Ovary (tissue), 9 donors: ENCODE measurements around the gene OPN3. TPM values are rescaled to one million over a fixed set of nuclear protein-coding genes. Genes with fewer than 3 reads are reported as not detected.

ENCODE experiments used
- DNase-seq, 5 donors: peaks; one replicate each; pipeline ENCODE4 v3.0.0-alpha.2; 2019 to 2020
- H3K27ac ChIP-seq, 2 donors: fragments of 200-600 bp; one replicate each; pipeline versions ENCODE4 v1.5.1 to v1.8.0; 2019 to 2022
- H3K27me3 ChIP-seq: fragments of 200-600 bp; one replicate; pipeline ENCODE4 v1.8.0; 2022
- H3K36me3 ChIP-seq: fragments of 200-600 bp; sonication (generic); one replicate; pipeline ENCODE4 v1.5.1; 2019
- H3K4me1 ChIP-seq: one replicate; pipeline ENCODE4 v1.8.1; 2013; ENCODE audit warnings: mild to moderate bottlenecking, moderate library complexity; ENCODE audit not compliant: insufficient read depth
- H3K4me3 ChIP-seq: fragments of 200-600 bp; sonication (generic); one replicate; pipeline ENCODE4 v1.5.1; 2017
- H3K9me3 ChIP-seq, 2 donors: fragments of 200-600 bp in 1 of 2; sonication (generic) in 1 of 2; one replicate each; pipeline versions ENCODE4 v1.5.1 to v1.8.1; 2013 to 2019; ENCODE audit warnings: mild to moderate bottlenecking in 1 of 2, moderate library complexity in 1 of 2
- EP300 ChIP-seq: sonication (generic); formaldehyde crosslinking; IDR thresholded peaks from one replicate; pipeline ENCODE4 v1.6.1; 2017; ENCODE audit warnings: antibody characterized with exemption
- POLR2A ChIP-seq: fragments of 450-650 bp; IDR thresholded peaks from one replicate; pipeline ENCODE4 v1.6.1; 2017; ENCODE audit warnings: antibody characterized with exemption, mild to moderate bottlenecking, moderate library complexity
- WGBS, 3 donors: extraction: QIAGEN DNeasy Blood & Tissue Kit in 1 of 3; methylation state at CpG; one replicate each; pipeline versions ENCODE4 v1.1.5 to v1.1.7; 2013 to 2017; 5-methylcytosine and 5-hydroxymethylcytosine counted together
- intact Hi-C, 4 donors: fragments of 100-400 bp; cut with DNase I; formaldehyde crosslinking; loops; one replicate each; pipeline versions ENCODE4 v1.11.0 to v1.15.1; 2022 to 2023
- polyA plus RNA-seq, 2 donors: library from polyadenylated mRNA; stranded (reverse); fragments of 200-250 nt in 1 of 2; fragments of 350-450 nt in 1 of 2; fragmentation: Illumina TruSeq in 1 of 2; extraction: RNeasy Lipid Tissue Mini Kit (QIAGEN cat#74804) in 1 of 2; gene quantifications; one replicate each; pipeline ENCODE4 v1.2.3, GENCODE V29; 2013 to 2014
- total RNA-seq, 7 donors: library from RNA; depleted of rRNA in 2 of 7; stranded (reverse); fragments of >200 nt in 2 of 7; fragmentation: NEBNext Ultra II Directional in 3 of 7; extraction: Animal tissue kit (Norgen Biotek cat#: 25700) in 3 of 7; gene quantifications; one replicate each; pipeline versions ENCODE4 v1.1.0 to v1.2.4, GENCODE V29; 2016 to 2023
- TF ChIP-seq, protein P1 (sequence below), 3 donors: fragments of 450-650 bp in 2 of 3; fragments of 200-600 bp in 1 of 3; IDR thresholded peaks; one replicate each; pipeline versions ENCODE4 v1.5.1 to v1.8.0; 2016 to 2022; ENCODE audit warnings: antibody characterized with exemption in 3 of 3, mild to moderate bottlenecking in 1 of 3
- donor health status: DM: no; HTN: no; CAD: no; lungs with moderate emphysema.
- donor health status: DM: no; HTN: no; CAD: no.
- donor health status: Bipolar disorder and iron deficiency.
- donor health status: DM: yes; HTN: yes; CAD: no.
- donor health status: DM: no; HTN: no; CAD: no.
- donor health status: DM: yes; HTN: yes; CAD: no.

OPN3 gene
- total and polyA plus RNA-seq, 9 donors, result 5.3 to 30.3 (median 9.5) TPM

- no peak overlapping the region for H3K27ac ChIP-seq
Measured at GRCh38 chr1:241637046-241637590, 3.1 kb downstream of the OPN3 start.

GRCh38 chr1:241636291-241636690, 3.9 kb downstream of the OPN3 start:
- no peak for DNase-seq
- TF ChIP-seq EP300 (no peak), POLR2A (no peak)
- TF ChIP-seq, protein P1, sequence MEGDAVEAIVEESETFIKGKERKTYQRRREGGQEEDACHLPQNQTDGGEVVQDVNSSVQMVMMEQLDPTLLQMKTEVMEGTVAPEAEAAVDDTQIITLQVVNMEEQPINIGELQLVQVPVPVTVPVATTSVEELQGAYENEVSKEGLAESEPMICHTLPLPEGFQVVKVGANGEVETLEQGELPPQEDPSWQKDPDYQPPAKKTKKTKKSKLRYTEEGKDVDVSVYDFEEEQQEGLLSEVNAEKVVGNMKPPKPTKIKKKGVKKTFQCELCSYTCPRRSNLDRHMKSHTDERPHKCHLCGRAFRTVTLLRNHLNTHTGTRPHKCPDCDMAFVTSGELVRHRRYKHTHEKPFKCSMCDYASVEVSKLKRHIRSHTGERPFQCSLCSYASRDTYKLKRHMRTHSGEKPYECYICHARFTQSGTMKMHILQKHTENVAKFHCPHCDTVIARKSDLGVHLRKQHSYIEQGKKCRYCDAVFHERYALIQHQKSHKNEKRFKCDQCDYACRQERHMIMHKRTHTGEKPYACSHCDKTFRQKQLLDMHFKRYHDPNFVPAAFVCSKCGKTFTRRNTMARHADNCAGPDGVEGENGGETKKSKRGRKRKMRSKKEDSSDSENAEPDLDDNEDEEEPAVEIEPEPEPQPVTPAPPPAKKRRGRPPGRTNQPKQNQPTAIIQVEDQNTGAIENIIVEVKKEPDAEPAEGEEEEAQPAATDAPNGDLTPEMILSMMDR (IDR thresholded peaks at IDR 0.05), result no peak
- Histone ChIP-seq H3K36me3 (no peaks in the 10 kb centered on the region), H3K4me1 (peaks cover 6% of the 10 kb centered on the region), H3K27me3 (no peaks in the 10 kb centered on the region), H3K4me3 (no peak overlapping the region), H3K27ac (no peak overlapping the region), H3K9me3 (no peaks in the 10 kb centered on the region)
- intact Hi-C loops, result no loop called here
- 17 to 38% (median 29%) methylated on average over 1 of the region's 1 CpG for WGBS, 3 donors

More at GRCh38 chr1:241637046-241637590, 3.1 kb downstream of the OPN3 start:
- Histone ChIP-seq H3K4me1 (peaks cover 6% of the 10 kb centered on the region), H3K27me3 (no peaks in the 10 kb centered on the region), H3K4me3 (no peak overlapping the region), H3K9me3 (no peaks in the 10 kb centered on the region), H3K36me3 (no peaks in the 10 kb centered on the region)
- intact Hi-C loops, result no loop called here
- TF ChIP-seq EP300, result no peak
- no peak for TF ChIP-seq POLR2A
- TF ChIP-seq, protein P1 (IDR thresholded peaks at IDR 0.05), result no peak
- DNase-seq, result no peak

DNA sequence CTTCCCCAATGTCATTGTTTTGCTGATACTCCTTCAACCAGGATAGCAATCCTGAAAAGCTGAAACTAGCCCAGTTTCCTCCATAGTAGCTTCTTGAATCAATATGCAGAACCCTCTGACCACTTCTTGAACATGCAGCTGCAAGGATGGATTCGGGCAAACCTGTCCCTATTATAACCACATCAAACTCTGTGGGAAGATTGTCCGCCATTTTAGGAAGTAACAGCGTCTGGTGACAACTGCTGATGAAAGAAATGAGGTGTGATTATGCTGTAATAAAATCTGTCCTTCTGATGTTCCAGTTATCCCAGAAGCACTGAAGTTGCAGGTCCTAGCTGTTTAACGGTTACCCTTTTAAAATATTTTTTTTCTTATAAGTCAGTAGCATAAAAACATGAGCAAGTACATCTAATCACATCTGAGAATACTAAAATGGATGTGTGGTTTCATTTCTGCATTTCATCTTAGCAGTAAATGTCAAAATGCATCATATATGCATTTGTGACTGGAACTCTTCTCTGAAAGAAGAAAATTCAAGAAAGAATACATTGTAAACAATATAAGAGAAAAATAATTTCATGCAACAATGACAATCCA, 4.5 kb downstream of the OPN3 start:
- Histone ChIP-seq H3K27ac (no peak overlapping the region), H3K27me3 (no peaks in the 10 kb centered on the region), H3K36me3 (no peaks in the 10 kb centered on the region), H3K4me1 (peaks cover 6% of the 10 kb centered on the region), H3K9me3 (no peaks in the 10 kb centered on the region), H3K4me3 (no peak overlapping the region)
- TF ChIP-seq EP300, result no peak
- TF ChIP-seq POLR2A, result no peak
- TF ChIP-seq, protein P1 (IDR thresholded peaks at IDR 0.05), result no peak
- DNase-seq, result no peak
- WGBS, 3 donors, result 89 to 92% (median 90%) methylated on average over 4 of the region's 4 CpGs
- intact Hi-C loops, result no loop called here

DNA sequence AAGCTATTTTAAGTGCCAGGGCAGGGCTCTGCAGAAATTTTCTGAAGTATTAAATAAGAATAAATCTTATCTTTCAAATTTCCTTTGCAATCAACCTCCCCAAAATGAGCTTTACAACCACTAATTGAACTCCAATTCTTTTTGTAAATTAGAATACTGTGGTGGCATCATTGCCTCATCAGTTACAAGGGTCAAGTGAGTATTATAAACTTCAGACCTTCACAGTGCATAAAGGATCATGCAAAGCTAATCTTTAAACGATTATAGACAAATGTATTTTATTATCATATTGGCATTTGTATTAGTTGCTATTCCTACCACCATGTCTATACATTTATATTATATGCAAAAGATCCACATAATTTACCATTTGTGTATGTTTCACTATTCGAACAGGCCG, 7.2 kb downstream of the OPN3 start:
- H3K9me3 ChIP-seq, result no peaks in the 10 kb centered on the region
- H3K27me3 ChIP-seq, result no peaks in the 10 kb centered on the region
- 94 to 97% (median 96%) methylated on average over 3 of the region's 3 CpGs for WGBS, 3 donors
- intact Hi-C loops, result no loop called here
- H3K4me3 ChIP-seq, result no peak overlapping the region
- H3K27ac ChIP-seq, result no peak overlapping the region
- H3K36me3 ChIP-seq, result no peaks in the 10 kb centered on the region
- peaks cover 6% of the 10 kb centered on the region for H3K4me1 ChIP-seq
- DNase-seq, result no peak
- TF ChIP-seq EP300 (no peak), POLR2A (no peak)
- TF ChIP-seq, protein P1 (IDR thresholded peaks at IDR 0.05), result no peak
